HG03460 (cell line): ENCODE data around the gene STK24.
"Not testable (repeated sequence)": the region's sequence is repeated elsewhere in the genome, so short reads cannot be mapped to it uniquely, and the experiment has no call there.

Source experiments
- ATAC-seq: cut with Tn5 transposase; IDR thresholded peaks from one replicate; pipeline ENCODE4 v1.9.1; 2021; ENCODE audit not compliant: unreplicated experiment

The STK24 gene

DNA sequence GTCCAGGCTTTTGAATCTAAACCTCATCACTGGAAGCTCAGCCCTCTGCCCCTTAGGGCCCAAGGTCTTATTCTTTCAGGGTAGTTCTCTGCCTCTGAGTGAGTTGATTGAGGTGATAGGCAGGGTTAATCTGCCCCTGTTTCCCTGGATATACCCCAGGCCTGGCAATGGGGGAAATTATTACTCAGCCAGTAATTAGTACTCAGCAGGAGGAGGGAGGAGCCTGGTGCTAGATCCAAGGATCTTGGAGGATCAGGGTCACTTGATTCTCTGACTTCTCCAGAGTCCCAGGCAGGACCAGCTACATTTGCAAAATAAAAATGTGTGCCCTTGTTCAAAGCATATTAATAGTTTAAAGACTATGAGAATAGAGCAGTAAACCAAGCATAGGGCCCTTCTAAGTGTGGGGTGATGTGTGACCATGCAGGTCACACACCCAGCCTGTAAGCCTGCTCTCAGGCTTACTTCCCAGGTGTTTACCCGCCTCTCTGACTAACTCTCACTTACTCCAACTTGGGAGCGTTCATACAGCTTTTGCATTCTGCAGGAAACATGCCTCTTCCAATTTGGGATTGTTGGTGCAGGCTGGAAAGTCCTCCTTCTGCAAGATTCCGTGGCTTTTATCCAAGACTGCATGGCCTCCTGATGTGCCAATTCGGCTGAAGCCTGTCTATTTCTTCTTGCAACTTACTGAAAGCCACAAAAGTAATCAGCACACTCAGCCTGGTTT, 7.9 kb upstream of the STK24 start:
- ATAC-seq: no peak

DNA sequence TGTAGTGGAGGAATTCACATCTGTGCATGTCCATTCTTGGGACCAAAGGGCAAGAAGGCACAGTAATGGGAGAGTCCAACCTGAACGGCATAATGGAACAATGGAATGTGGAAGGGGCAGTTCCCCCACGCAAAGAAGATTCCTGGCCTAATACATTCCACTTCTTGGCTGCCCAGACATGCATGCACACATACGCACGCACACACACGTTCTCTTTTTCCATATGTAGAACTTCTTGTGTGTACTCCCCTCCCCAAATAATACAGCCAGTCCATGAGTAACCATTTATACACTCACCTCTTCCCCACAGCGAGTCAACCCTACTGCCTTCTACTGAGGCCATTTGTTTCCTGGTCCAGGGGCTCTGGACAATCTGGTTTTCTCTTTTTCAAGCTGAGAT, 6.0 kb upstream of the STK24 start:
- no peak for ATAC-seq

DNA sequence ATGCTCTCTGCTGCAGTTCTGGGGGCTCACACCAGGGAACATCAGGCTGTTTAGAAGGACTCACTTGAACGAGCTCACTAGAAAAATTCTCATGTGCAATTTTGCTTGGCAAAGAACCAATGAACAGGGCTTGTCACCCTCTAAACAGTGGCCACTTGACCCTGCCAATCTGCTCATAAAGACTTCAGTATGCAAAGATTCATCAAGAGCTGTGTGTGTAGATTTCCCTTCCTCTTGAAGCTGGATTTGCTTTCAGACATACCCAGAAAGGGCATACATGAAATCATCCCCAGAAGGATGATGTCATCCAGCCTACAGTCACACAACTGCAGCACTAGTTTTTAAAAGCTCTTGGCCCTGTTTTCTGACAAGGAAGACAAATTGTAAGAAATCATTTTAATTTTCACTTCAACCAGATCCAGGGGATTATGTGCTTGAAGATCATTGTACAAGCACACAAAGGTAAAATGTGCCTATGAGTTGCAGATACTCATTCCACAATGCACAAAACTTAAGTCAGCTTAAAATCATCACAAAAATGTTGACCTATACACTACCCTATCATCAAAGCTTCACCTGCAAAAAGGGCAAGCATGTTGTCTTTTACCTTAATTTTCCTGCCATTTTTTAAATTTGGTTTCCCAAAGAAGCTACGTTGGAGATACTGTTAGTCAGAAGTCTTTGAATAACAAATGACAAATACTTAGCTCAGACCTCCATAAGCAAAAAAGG, 5.2 kb upstream of the STK24 start:
- no peak for ATAC-seq

DNA sequence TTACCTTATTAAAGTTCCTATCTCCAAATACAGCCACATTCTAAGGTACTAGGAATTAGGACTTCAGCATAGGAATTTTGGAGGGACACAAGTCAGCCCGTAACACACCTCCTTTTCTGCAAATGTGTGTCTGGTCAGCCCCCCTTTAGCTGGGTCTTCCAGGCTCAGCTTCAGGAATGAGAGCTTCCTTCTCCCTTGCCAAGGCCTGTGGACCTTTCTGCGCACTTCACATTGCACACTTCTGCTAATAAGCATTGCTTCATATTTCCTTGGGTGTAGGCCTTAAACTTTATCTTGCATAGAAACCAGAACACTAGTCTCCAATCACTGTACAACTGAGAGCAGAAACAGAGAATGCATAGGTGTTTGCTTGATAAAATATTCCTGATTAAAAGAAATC, 4.5 kb upstream of the STK24 start:
- ATAC-seq: no peak

DNA sequence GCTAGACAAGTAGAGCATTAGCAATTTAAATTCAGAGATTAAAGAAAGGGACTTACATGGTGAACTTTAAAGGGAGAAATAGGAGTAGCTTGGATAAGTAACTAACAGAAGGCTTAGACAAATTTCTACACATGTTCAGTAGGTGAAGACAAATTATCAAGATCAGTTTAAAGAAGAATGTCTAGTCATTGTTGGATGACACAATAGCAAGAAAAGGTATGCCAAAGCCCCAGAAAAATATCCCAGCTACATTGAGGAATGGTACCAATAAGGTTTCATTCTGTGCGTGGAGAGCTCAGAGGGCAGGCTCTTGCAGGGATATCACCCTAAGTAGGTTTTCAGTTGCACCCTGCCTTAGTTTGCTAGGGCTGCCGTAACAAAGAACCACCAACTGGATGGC, 3.5 kb upstream of the STK24 start:
- no peak for ATAC-seq

DNA sequence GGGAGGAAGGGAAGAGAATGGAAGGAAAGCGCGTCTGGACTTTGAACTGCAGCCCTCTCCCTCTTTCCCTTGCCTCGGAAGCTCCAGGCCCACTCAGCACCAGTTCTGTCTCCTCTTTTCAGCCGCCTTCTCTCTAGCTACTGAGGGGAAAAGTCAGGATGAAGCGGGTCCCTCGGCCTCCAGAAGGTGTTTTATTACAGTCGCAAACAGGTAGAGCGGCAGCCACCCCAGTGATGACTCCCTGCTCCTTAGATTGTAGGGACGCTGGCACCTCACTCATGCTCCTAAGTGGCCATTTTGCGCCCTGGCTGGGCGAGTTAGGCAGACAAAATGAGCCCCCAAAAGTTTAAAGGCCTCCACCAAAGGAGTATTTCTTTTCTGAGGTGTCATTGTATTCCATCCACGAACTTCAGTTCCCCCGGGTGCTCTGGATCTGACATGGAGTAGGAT, 954 bp upstream of the STK24 start:
- no peak for ATAC-seq

DNA sequence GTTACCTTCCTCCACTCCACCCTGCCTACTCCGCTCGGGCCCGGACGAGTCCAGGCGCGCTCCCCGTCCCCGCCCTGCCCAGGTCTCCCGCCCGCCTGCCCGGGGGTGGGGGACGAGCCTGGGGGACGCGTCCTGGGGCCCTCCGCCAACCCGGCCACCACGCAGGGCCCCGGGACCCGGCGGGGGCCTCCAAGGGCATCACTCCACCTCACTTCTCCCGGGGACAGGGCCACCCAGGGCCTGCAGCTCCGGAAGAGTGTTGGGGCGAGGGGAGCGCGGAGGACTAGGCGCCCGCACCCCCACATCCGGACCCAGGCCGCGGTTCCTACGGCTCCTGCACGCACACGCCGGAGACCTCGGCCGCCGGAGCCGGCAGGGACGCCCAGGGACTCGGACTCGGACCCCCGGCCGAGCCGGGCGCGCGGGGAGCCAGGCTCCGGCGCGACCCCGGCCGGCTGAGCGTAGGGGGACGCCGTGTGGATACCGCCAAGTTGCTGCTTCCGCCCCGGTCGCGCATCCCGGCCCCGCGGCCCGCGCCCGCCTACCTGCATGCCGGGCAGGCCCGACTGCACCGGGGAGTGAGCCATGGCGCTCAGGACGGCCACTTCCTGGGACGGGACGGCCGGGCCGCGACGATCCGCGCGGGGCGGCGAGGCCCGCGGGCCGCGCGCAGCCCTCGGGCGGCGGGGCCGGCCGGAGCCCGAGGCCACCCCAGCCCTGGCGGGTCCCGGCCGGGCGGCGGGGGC, 534 bp downstream of the STK24 start:
- peak; percentile 31 for ATAC-seq

DNA sequence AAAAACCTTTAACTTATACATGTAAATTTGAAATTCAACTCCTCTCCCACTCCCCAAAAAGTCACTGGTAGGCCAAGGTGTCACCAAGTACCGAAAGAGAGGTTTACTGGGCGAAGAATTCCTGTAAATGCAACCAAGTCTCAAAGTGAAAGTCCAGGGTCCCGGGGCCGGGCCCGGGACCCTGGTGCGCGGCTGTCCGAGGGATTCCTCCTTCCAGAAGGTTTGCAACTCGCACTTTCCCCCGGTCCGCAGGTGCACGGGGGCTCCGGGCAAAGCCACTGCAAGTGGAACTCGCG, 1.1 kb downstream of the STK24 start:
- no peak for ATAC-seq

DNA sequence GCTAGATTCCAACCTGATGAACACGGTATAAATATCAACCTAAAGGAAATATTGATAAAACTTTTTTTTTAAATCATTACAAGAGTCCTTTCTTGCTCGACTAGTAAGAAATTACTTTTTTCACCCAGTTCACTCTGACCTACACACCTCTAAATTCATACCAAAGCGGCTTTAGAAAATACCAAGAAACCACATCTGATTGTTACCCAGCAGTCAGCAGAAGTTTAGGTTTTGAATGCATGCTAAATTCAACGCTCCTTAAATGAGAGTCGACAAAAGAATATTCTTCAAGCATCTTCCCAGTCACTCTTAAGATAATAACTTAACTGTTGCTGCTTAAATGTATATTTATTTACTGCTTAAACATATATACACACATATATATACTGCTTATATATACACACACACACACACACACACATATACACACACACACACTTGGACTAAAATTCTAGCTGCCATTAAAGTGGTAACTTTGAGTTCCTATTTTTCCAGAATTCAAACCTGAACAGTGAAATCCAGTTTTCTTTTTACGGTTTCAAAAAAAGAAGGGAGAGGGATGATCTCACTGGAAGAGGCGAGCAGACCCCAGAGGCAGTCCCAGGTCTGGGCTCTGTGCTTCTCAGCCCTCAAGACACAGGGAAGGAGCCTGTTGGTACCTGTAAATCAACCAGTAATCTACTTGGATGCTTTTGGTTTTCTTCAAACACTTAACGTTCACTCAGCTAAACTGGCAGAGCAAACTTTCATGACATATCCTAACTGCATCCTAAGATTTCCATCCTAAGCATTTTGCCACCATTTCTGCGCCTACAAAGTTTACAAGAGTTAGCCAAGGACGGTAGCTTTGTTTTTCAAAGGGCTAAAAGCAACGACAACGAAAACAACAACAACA, 1.7 kb downstream of the STK24 start:
- no peak for ATAC-seq

DNA sequence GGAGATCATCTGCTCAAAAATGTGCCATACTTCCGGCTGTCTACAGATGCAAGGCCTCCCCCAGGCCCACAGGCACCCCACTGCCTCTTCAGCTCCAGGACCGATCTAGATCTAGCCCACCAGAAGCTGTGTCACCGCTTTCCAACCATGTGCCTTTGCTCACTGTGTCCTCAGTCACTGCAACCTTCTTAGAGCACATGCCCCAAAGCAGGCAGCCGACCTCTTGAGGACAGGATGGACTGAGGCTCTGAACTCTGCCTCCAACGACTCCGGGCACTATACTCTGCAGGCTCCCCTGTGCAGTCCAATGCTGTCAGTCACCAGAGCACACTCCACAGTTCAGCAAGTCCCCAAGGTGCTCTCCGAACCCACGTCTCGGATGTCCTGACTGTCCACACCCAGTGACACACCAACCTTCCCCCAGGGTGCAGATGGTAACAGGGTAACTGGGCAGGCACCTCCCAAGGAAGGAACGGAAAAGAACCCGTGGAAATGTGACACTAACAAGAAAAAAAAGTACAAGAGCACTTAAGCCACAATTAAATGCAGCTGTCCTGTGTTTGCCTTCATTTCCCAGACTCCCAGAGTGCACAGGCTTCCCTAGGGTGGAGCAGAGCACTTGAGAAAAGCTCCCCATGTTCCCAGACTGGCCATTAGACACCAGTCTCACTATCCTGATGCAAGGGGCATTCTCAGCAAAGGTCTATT, 4.8 kb downstream of the STK24 start:
- no peak for ATAC-seq

DNA sequence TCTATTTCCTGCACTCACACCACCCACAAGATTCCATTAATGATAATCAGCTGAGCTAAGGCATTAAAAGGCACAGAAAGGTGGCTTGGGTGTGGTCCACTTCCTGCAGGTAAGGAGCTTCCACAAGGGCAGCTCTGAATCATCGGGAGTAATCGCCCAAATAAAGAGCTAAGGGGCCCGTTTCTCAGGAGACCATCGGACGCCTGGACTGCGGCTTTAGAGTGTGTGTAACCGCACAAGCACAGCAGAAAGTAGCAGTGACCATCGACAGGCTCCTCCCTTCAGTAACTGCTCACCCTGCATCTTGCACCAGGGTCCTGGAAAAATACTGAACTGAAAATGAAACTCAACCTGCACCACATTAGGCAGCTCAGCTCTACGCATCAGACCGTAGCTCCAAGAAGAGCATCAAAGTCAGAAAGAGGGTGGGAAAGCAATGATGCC, 6.0 kb downstream of the STK24 start:
- ATAC-seq: peak; percentile 88

DNA sequence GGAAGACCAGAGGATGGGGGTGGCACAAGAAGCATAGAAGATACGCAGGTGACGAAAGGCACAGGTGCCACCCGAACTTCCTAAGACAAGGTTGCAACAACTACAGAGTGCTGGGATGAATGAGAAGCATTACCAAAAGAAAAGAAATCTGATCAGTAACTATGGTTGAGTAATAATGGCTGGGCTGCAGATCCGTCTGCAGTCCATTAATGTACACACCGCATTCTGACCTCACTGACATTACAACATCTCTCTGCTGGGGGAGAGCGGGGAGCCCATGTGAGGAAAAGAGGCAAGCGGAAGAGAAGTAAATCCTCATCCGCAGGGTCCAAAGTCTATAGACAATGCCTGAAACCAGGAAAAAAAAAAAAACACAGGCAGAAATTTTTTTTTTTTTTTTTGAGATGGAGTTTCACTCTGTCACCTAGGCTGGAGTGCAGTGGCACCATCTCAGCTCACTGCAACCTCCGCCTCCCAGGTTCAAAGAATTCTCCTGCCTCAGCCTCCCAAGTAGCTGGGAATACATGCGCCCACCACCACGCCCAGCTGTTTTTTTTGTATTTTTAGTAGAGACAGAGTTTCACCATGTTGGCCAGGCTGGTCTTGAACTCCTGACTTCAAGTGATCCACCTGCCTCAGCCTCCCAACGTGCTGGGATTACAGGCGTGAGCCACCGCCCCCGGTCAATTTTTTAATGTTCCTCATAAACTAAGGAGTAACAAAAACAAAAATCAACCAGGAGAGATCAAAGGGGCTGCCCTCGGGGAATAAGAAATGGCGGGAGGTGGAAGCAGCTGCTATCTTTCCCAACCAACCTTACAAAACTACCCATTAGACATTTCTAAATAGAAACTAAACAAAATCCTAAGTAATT, 7.2 kb downstream of the STK24 start:
- ATAC-seq: not testable (repeated sequence)

DNA sequence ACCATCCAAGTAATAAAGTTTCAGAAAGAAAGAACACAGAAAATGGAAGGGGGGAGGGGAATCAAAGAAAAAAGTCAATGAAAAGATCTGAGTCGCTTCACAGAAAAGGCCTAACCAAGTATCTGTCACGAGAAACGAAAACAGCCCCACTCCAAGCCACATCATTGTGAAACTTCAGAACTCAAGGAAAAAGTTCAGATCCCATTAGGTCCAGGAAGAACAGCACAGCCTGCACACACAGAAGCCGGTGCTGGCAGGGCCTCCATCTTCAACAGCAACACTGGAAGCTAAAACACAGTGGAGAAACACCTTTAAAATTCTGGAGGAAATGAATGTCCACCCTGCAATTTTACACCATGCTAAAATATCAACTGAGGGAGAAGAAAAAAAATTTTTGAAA, 8.0 kb downstream of the STK24 start:
- ATAC-seq: no peak

DNA sequence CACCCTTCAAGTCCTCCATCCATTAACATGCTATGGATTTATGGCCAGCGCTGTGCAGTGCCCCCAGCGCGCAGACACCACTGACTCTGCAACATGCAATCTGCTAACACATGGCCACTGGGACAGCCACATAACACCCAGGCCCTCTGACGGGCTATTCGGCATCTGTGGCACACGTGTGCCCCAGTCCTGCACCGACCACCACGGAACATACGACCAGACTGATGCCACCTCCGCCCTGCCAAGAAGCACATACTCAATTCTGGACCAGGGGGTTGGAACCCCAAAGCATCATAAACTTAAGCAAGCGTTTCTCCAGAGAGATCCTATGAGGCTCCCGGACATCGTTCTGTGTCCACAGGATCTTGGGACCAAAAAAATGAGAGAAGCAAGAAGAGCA, 9.8 kb downstream of the STK24 start:
- no peak for ATAC-seq

DNA sequence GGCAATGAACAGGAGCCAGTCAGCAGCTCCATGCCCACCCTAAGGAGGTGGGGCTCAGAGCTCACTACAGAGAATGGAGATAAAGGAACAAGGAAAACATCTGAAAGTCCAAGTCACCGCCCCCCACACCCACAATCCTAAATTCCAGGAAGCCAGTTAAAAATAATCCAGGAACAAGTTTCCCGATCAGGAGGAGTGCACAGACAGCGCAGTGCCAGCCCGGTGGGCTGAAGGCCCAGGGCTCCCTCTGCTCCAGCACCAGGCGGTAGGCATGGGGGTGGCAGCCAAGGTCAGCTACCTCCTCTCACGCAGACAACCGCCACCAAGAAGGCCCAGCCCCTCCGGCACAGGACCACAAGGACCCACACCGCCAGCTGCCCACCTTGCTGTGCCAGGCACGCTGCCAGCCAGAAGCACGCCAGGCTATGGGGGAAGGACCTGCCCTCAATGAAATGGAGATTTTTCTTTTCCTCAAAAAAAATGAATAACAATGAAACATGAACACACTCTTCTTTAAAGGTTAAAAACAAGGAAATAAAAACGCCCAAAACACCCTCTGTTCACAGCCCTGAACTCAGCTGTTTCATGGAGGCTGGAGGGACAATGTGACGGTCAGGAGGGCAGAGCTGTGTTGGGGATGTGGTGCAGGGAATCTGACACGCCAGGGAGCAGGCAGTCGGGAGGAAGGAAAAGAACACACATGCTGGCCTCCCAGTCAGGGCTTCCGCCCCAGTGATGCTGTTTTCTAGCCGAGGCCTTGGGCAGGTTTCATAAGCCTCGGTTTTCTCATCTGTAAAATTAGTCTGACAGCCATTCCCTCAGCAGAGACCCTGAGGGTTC, 11.0 kb downstream of the STK24 start:
- ATAC-seq: no peak

DNA sequence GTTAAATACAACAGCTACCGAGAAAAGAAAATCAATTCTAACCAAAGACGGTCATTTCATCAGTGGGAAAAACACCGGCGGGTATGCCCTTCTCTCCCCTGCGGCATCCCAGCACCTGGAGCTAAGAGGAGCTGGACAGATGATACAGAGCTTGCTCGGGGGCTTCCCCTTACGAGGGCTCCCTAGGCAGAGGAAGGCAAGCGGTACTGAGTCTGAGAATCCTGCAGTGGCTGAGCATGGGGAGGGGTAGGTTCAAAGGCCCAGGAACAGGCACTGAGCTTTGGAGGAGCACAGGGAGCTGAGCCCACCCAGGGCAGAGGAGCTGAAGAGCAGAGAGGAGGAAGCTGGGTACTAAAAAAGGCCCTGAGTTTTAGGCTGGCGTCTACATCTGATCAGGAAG, 12.7 kb downstream of the STK24 start:
- no peak for ATAC-seq

DNA sequence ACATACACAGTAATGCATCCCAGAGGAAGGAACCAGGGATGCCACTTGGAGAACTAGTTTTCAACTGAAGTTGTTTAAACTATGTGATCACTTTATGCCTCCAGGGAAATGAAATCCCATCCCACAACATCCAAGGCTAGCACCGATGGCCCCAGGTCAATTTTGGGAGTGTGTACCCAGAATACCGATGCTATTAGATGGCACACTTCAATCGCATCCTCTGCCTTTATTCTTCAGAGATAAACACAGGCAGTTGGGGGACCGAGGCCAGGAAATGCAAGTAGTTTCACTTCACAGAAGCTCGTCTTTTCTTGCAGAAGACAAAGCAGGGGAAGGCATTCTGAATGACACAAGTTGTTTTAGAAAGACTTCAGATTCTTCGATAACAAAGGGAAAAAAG, 13.8 kb downstream of the STK24 start:
- ATAC-seq: peak; percentile 42

DNA sequence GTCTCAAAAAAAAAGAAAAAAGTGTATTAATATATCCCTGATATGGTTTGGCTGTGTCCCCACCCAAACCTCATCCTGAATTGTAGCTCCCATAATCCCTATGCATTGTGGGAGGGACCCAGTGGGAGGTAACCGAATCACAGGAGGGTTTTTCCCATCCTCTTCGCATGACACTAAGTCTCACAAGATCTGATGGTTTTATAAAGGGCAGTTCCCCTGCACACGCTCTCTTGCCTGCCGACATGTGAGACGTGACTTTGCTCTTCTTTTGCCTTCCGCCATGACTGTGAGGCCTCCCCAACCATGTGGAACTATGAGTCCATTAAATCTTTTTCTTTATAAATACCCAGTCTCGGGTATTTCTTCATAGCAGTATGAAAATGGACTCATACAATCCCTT, 17.7 kb downstream of the STK24 start:
- no peak for ATAC-seq
